H1 (cell line): ENCODE data around the gene MYO9A. TPM values are rescaled to one million over a fixed set of nuclear protein-coding genes. Genes with fewer than 3 reads are reported as not detected.

Experiments used
- CTCF ChIA-PET: fragments of 300-600 bp; sonication (Branson Sonifier 250); formaldehyde crosslinking; loops from one replicate; lab custom pipeline; 2021; ENCODE audit not compliant: partially characterized antibody; lab: Charles Lee
- POLR2A ChIA-PET: fragments of 300-600 bp; sonication (Branson Sonifier 250); formaldehyde crosslinking; loops from one replicate; lab custom pipeline; 2021; ENCODE audit warnings: inconsistent platforms; ENCODE audit not compliant: partially characterized antibody; lab: Charles Lee
- DNase-seq, 2 experiments: peaks; one replicate each; pipeline versions ENCODE4 v3.0.0 to v3.0.0-alpha.2; 2010 to 2022; ENCODE audit warnings: low spot score in 2 of 2, low read depth in 1 of 2, mixed read lengths in 1 of 2
- FAIRE-seq: peaks from 2 replicates; lab custom pipeline; 2011; peaks lifted over from hg19 to GRCh38; lab: Jason Lieb, UNC
- H2AFZ ChIP-seq: 2 replicates; pipeline ENCODE4 v1.8.1; 2012; ENCODE audit warnings: low read length, inconsistent platforms
- H2AK5ac ChIP-seq: 2 replicates; pipeline ENCODE4 v1.6.1; 2013; ENCODE audit warnings: low read depth, low read length
- H2BK120ac ChIP-seq: replicated peaks from 2 replicates; pipeline ENCODE3; 2013; ENCODE audit warnings: low read depth, low read length, inconsistent platforms
- H2BK12ac ChIP-seq: 2 replicates; pipeline ENCODE4 v1.6.1; 2013; ENCODE audit warnings: low read depth, low read length
- H2BK15ac ChIP-seq: 2 replicates; pipeline ENCODE4 v1.6.1; 2013; ENCODE audit warnings: low read length
- H2BK20ac ChIP-seq: 2 replicates; pipeline ENCODE4 v1.6.1; 2013; ENCODE audit warnings: low read length
- H2BK5ac ChIP-seq: 2 replicates; pipeline ENCODE4 v1.6.1; 2013; ENCODE audit warnings: low read depth, low read length
- H3K14ac ChIP-seq: 2 replicates; pipeline ENCODE4 v1.6.1; 2013; ENCODE audit warnings: inconsistent platforms; ENCODE audit not compliant: insufficient read length
- H3K18ac ChIP-seq: 2 replicates; pipeline ENCODE4 v1.6.1; 2013; ENCODE audit warnings: low read length; ENCODE audit errors: extremely low read depth
- H3K23ac ChIP-seq: 2 replicates; pipeline ENCODE4 v1.6.1; 2013; ENCODE audit warnings: inconsistent platforms; ENCODE audit not compliant: insufficient read length
- H3K23me2 ChIP-seq: 2 replicates; pipeline ENCODE4 v1.6.1; 2013; ENCODE audit warnings: low read depth, low read length
- H3K27ac ChIP-seq: 2 replicates; pipeline ENCODE4 v1.6.1; 2011; ENCODE audit warnings: low read depth, low read length, inconsistent platforms
- H3K27me3 ChIP-seq, 4 experiments: replicated peaks in 1 of 4; 1 replicate in 1 of 4; 2 replicates in 3 of 4; pipeline versions ENCODE4 v1.6.1 to v1.8.1; 2011 to 2013; ENCODE audit warnings: low read length in 3 of 4, mild to moderate bottlenecking in 3 of 4, inconsistent platforms in 2 of 4, mixed read lengths in 2 of 4, moderate library complexity in 1 of 4; ENCODE audit not compliant: control insufficient read depth in 3 of 4, insufficient read depth in 3 of 4; ENCODE audit errors: extremely low read depth in 1 of 4
- H3K36me3 ChIP-seq, 4 experiments: 2 replicates each; pipeline versions ENCODE4 v1.6.1 to v1.8.1; 2011 to 2013; ENCODE audit warnings: mild to moderate bottlenecking in 4 of 4, low read length in 3 of 4, moderate library complexity in 2 of 4, control low read depth in 1 of 4, inconsistent platforms in 1 of 4; ENCODE audit not compliant: insufficient read depth in 4 of 4, control insufficient read depth in 2 of 4
- H3K4ac ChIP-seq: replicated peaks from 2 replicates; pipeline ENCODE3; 2013; ENCODE audit warnings: low read length, low read depth, mixed read lengths, inconsistent platforms; ENCODE audit not compliant: insufficient read length
- H3K4me1 ChIP-seq, 4 experiments: replicated peaks in 1 of 4; 1 replicate in 1 of 4; 2 replicates in 3 of 4; pipeline versions ENCODE4 v1.6.1 to v1.8.1; 2011 to 2013; ENCODE audit warnings: low read length in 3 of 4, inconsistent platforms in 2 of 4, mixed read lengths in 1 of 4; ENCODE audit not compliant: insufficient read depth in 4 of 4, control insufficient read depth in 3 of 4
- H3K4me2 ChIP-seq, 2 experiments: 2 replicates each; pipeline versions ENCODE4 v1.6.1 to v1.8.1; 2011 to 2013; ENCODE audit warnings: low read depth in 2 of 2, low read length in 2 of 2, control low read depth in 1 of 2, inconsistent platforms in 1 of 2, mild to moderate bottlenecking in 1 of 2; ENCODE audit not compliant: insufficient read depth in 1 of 2
- H3K4me3 ChIP-seq, 4 experiments: fragments of 200-600, 300-600 bp in 1 of 4; sonication (generic), shearing (Covaris generic), sonication (Bioruptor Twin) in 1 of 4; 2 replicates each; pipeline versions ENCODE4 v1.5.1 to v1.8.1; 2011 to 2016; ENCODE audit warnings: low read length in 4 of 4, low read depth in 3 of 4, control low read depth in 2 of 4, inconsistent platforms in 2 of 4, mild to moderate bottlenecking in 2 of 4, mixed read lengths in 1 of 4, moderate library complexity in 1 of 4; ENCODE audit not compliant: insufficient read depth in 2 of 4; ENCODE audit errors: extremely low read depth in 1 of 4
- H3K56ac ChIP-seq: replicated peaks from 2 replicates; pipeline ENCODE3; 2013; ENCODE audit warnings: low read depth, mild to moderate bottlenecking, mixed read lengths, low read length, inconsistent platforms; ENCODE audit not compliant: insufficient read length
- H3K79me1 ChIP-seq: 2 replicates; pipeline ENCODE4 v1.6.1; 2013; ENCODE audit warnings: low read depth, low read length, control low read depth
- H3K79me2 ChIP-seq, 2 experiments: 2 replicates each; pipeline versions ENCODE4 v1.6.1 to v1.8.1; 2012 to 2013; ENCODE audit warnings: low read length in 2 of 2, mild to moderate bottlenecking in 2 of 2, inconsistent platforms in 1 of 2; ENCODE audit not compliant: insufficient read depth in 2 of 2, control insufficient read depth in 1 of 2
- H3K9ac ChIP-seq, 4 experiments: replicated peaks in 1 of 4; 1 replicate in 1 of 4; 2 replicates in 3 of 4; pipeline versions ENCODE4 v1.6.1 to v1.8.1; 2011 to 2013; ENCODE audit warnings: low read depth in 3 of 4, low read length in 3 of 4, control low read depth in 2 of 4, mild to moderate bottlenecking in 2 of 4, moderate library complexity in 2 of 4, inconsistent platforms in 1 of 4; ENCODE audit errors: extremely low read depth in 1 of 4
- H3K9me3 ChIP-seq, 2 experiments: 2 replicates each; pipeline versions ENCODE4 v1.6.1 to v1.8.1; 2012 to 2013; ENCODE audit warnings: mild to moderate bottlenecking in 2 of 2, moderate library complexity in 2 of 2, control low read depth in 1 of 2, inconsistent platforms in 1 of 2, low read depth in 1 of 2, low read length in 1 of 2, mixed read lengths in 1 of 2; ENCODE audit not compliant: insufficient read depth in 2 of 2
- H4K20me1 ChIP-seq, 2 experiments: replicated peaks in 1 of 2; 2 replicates each; pipeline versions ENCODE3 to v1.8.1; 2011 to 2013; ENCODE audit warnings: inconsistent platforms in 2 of 2, low read length in 2 of 2, mild to moderate bottlenecking in 1 of 2; ENCODE audit not compliant: insufficient read depth in 2 of 2, control insufficient read depth in 1 of 2
- H4K5ac ChIP-seq: 2 replicates; pipeline ENCODE4 v1.6.1; 2013; ENCODE audit warnings: low read length, low read depth, mixed read lengths, inconsistent platforms; ENCODE audit not compliant: insufficient read length
- H4K8ac ChIP-seq: 2 replicates; pipeline ENCODE4 v1.8.0; 2013; ENCODE audit warnings: mild to moderate bottlenecking, moderate library complexity, low read length, inconsistent platforms; ENCODE audit not compliant: insufficient read depth; ENCODE audit errors: extremely low read depth
- H4K91ac ChIP-seq: replicated peaks from 2 replicates; pipeline ENCODE3; 2013; ENCODE audit warnings: low read length, mixed read lengths, inconsistent platforms; ENCODE audit not compliant: insufficient read length
- BCL11A ChIP-seq, 2 experiments: IDR thresholded peaks; one replicate each; pipeline ENCODE4 v1.6.1; 2011; ENCODE audit warnings: low read depth in 2 of 2, low read length in 2 of 2, mild to moderate bottlenecking in 2 of 2
- HDAC2 ChIP-seq, 2 experiments: fragments of 300-600 bp in 1 of 2; sonication (generic) in 1 of 2; IDR thresholded peaks; 2 replicates each; pipeline ENCODE4 v1.6.1; 2011 to 2012; ENCODE audit warnings: low read depth in 2 of 2, low read length in 2 of 2, mild to moderate bottlenecking in 2 of 2, moderate library complexity in 2 of 2, borderline replicate concordance in 1 of 2, inconsistent platforms in 1 of 2
- SP1 ChIP-seq: IDR thresholded peaks from 2 replicates; pipeline ENCODE4 v1.6.1; 2011; ENCODE audit warnings: low read depth, low read length
- WGBS, 2 experiments: shearing (Covaris generic) in 1 of 2; methylation state at CpG; one replicate each; pipeline versions ENCODE4 v1.1.6 to v1.1.7; 2013 to 2015; ENCODE audit warnings: low lambda C conversion rate in 2 of 2, mixed read lengths in 2 of 2, inconsistent platforms in 1 of 2, low coverage in 1 of 2, missing lambda C conversion rate in 1 of 2; ENCODE audit not compliant: insufficient replicate concordance in 2 of 2, insufficient coverage in 1 of 2, insufficient read length in 1 of 2; ENCODE audit errors: extremely low coverage in 1 of 2, missing lambda C conversion rate in 1 of 2; 5-methylcytosine and 5-hydroxymethylcytosine counted together
- polyA plus RNA-seq, 7 experiments: library from polyadenylated mRNA; depleted of rRNA in 3 of 7; stranded (reverse) in 5 of 7; unstranded in 2 of 7; fragments of >200 nt in 5 of 7; fragments of 200-250 nt in 2 of 7; gene quantifications; 1 replicate in 5 of 7; 2 replicates in 1 of 7; 4 replicates in 1 of 7; pipeline versions ENCODE4 v1.2.1 to v1.2.3, GENCODE V29; 2011 to 2013; ENCODE audit warnings: missing spikeins in 2 of 7, mixed read lengths in 2 of 7
- total RNA-seq: library from RNA; stranded (reverse); fragmentation: NEBNext Ultra II Directional; extraction: Animal tissue kit (Norgen Biotek cat#: 25700); gene quantifications from 2 replicates; pipeline ENCODE4 v1.2.1, GENCODE V29; 2021

The MYO9A gene
- total and polyA plus RNA-seq, 2 of the 8 experiments (the other 6 are each of a cell fraction or from before 2014, with no cell fraction given), result 3.9 to 26.0 TPM

DNA sequence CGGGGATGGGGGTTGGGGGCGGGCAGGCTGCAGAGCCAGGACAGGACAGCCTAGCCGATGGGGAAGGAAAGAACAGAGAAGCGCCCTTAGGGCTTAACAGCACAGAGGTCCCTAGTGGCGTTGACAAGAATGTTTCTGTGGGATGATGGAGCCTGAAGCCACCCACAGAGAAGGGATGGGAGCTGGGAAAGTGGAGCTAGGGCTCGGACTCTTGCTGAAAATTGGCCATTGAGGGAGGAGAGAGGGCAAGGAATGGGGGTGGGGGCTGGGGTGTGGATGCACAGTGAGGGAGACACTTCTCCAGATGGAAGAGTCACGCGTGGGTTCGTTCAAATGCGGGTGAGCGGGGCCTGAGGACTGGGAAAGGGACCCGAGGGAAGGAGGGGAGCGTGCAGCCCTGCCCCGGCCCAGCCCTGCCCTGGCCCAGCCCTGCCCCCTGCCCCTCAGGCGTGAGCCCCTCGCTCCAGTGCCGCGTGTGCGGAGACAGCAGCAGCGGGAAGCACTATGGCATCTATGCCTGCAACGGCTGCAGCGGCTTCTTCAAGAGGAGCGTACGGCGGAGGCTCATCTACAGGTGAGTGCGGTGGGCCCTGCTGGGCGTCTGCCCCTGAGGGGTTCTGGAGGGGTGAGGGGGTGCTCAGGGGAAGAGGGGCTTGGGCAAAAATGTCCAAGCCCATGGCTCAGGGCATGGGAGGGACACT is 306.8 kb downstream of the MYO9A start:
- Histone ChIP-seq H3K9me3 (no peaks in the 10 kb centered on the region), H2BK20ac (no peak overlapping the region), H3K23ac (no peak overlapping the region), H3K27ac (no peak overlapping the region), H3K79me2 (no peaks in the 10 kb centered on the region), H3K4ac (no peak overlapping the region), H3K36me3 (no peaks in the 10 kb centered on the region), H2BK15ac (no peak overlapping the region), H3K27me3 (no peaks in the 10 kb centered on the region), H2AK5ac (no peak overlapping the region), H2AFZ (no peak overlapping the region), H2BK5ac (no peak overlapping the region), H3K14ac (no peak overlapping the region), H4K8ac (no peak overlapping the region), H4K5ac (no peak overlapping the region), H3K56ac (no peak overlapping the region), H4K91ac (no peak overlapping the region), H3K4me3 (no peak overlapping the region), H3K23me2 (peaks cover 4% of the 10 kb centered on the region; the same call in 1 of the 2 replicates), H3K79me1 (no peaks in the 10 kb centered on the region), H3K4me1 (peaks cover 8 to 29% (median 22%) of the 10 kb centered on the region in 4 experiments), H2BK12ac (no peak overlapping the region), H2BK120ac (no peak overlapping the region), H4K20me1 (no peaks in the 10 kb centered on the region), H3K4me2 (no peak overlapping the region), H3K9ac (no peak overlapping the region), H3K18ac (no peak overlapping the region)
- CTCF ChIA-PET, result interaction anchor here (0.6 to 2.2 kb wide), 4 partner anchors 10 to 345 kb away, joined by 4 to 6 read pairs (median 4); no protein-coding TSS in a partner anchor
- POLR2A ChIA-PET, result no interaction called here
- FAIRE-seq (no peak), DNase-seq (no peak)
- 93% methylated on average over 17 of the region's 27 CpGs; no CpG with 5 or more reads in 1 of the 2 experiments for WGBS, 2 experiments
- TF ChIP-seq HDAC2 (IDR thresholded peaks at IDR 0.05; ENCODE audit: borderline replicate concordance in 1 of 2, low read depth in 2 of 2, low read length in 2 of 2) (no peak), SP1 (no peak), BCL11A (IDR thresholded peaks at IDR 0.05; ENCODE audit: low read depth in 2 of 2, low read length in 2 of 2) (no peak)
